Pancreas (tissue), 10 donors: ENCODE data around the gene ABCF3. TPM values are rescaled to one million over a fixed set of nuclear protein-coding genes. Genes with fewer than 3 reads are reported as not detected.

Source experiments
- ATAC-seq, 4 donors: fragments of 200-7000 bp; cut with Tn5 transposase; one replicate each; pipeline versions ENCODE4 v1.8.0 to v1.9.1; 2020; ENCODE audit warnings: mild to moderate bottlenecking in 4 of 4, moderate library complexity in 4 of 4
- DNase-seq, 6 donors: peaks; one replicate each; pipeline ENCODE4 v3.0.0-alpha.2; 2020
- FAIRE-seq: peaks from 2 replicates; lab custom pipeline; 2012; peaks lifted over from hg19 to GRCh38; lab: Jason Lieb, UNC
- H3K27ac ChIP-seq, 4 donors: fragments of 200-600 bp; sonication (generic); 1 replicate in 3 of 4; 2 replicates in 1 of 4; pipeline versions ENCODE4 v1.5.0 to v1.8.0; 2020
- H3K27me3 ChIP-seq, 4 donors: fragments of 200-600 bp; one replicate each; pipeline ENCODE4 v1.8.0; 2021
- H3K36me3 ChIP-seq, 3 donors: fragments of 200-600 bp; sonication (generic) in 1 of 3; one replicate each; pipeline versions ENCODE4 v1.5.0 to v1.8.0; 2020 to 2021
- H3K4me1 ChIP-seq, 3 donors: fragments of 200-600 bp; one replicate each; pipeline ENCODE4 v1.8.0; 2021
- H3K4me3 ChIP-seq, 4 donors: fragments of 200-600 bp; sonication (generic) in 2 of 4; one replicate each; pipeline versions ENCODE4 v1.5.0 to v1.8.0; 2020 to 2021
- H3K9me3 ChIP-seq, 4 donors: fragments of 200-600 bp; one replicate each; pipeline ENCODE4 v1.8.0; 2021
- WGBS, 2 donors: extraction: QIAGEN DNeasy Blood & Tissue Kit; methylation state at CpG; one replicate each; pipeline ENCODE4 v1.1.7; 2013; 5-methylcytosine and 5-hydroxymethylcytosine counted together
- intact Hi-C, 3 donors: fragments of 100-400 bp; cut with DNase I; formaldehyde crosslinking; loops; one replicate each; pipeline versions ENCODE4 v1.11.1 to v1.14.2; 2022
- polyA plus RNA-seq, 2 donors: library from polyadenylated mRNA; stranded (reverse); fragments of 200-250 nt; gene quantifications; one replicate each; pipeline ENCODE4 v1.2.3, GENCODE V29; 2013
- total RNA-seq, 6 donors: library from RNA; stranded (reverse); fragmentation: NEBNext Ultra II Directional in 4 of 6; extraction: Animal tissue kit (Norgen Biotek cat#: 25700) in 4 of 6; gene quantifications; one replicate each; pipeline versions ENCODE4 v1.2.1 to v1.2.4, GENCODE V29; 2021 to 2023
- TF ChIP-seq, protein P1 (sequence below), 4 donors: fragments of 200-600 bp; sonication (generic) in 3 of 4; IDR thresholded peaks; one replicate each; pipeline versions ENCODE4 v1.5.0 to v1.8.0; 2021; ENCODE audit warnings: antibody characterized with exemption in 4 of 4
- donor health status: healthy with polysubstance abuse.
- donor health status: DM: no; HTN: no; CAD: no; lungs with moderate emphysema.
- donor health status: DM: no; HTN: no; CAD: no.
- donor health status: control.
- donor health status: control.
- donor health status: Bipolar disorder and iron deficiency.
- donor health status: DM: yes; HTN: yes; CAD: no.
- donor health status: DM: no; HTN: no; CAD: no.
- donor health status: DM: no; HTN: no; CAD: no.
- donor health status: DM: yes; HTN: yes; CAD: no.

Gene ABCF3
- total and polyA plus RNA-seq, 8 donors, result 31.7 to 92.1 (median 42.1) TPM

DNA sequence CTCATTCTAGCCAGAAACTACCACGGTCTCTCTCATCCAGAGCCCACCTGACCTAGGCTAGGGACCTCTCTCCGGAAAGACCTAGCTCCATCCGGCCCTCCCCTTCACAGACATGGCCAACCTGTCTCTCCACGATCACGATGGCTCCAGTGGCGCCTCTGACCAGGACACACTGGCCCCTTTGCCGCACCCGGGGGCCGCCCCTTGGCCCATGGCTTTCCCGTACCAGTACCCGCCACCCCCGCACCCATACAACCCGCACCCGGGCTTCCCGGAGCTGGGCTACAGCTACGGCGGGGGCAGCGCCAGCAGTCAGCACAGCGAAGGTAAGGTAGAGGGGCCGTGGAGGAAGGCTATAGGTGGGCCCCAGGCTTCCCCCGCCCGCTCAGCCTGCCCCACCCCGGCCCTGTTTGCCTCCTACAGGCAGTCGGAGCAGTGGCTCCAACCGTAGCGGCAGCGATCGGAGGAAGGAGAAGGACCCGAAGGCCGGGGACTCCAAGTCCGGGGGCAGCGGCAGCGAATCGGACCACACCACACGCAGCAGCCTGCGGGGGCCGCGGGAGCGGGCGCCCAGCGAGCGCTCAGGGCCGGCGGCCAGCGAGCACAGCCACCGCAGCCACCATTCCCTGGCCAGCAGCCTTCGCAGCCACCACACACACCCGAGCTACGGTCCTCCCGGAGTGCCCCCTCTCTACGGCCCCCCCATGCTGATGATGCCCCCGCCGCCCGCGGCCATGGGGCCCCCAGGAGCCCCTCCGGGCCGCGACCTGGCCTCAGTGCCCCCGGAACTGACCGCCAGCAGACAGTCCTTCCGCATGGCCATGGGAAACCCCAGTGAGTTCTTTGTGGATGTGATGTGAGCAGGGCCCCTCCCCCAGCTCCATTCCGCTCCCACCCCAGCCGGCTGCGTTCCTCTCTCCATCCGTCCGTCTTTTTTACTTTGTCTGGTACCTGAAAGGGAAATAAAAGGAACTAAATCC lies 15.8 kb upstream of the ABCF3 start:
- TF ChIP-seq, protein P1, sequence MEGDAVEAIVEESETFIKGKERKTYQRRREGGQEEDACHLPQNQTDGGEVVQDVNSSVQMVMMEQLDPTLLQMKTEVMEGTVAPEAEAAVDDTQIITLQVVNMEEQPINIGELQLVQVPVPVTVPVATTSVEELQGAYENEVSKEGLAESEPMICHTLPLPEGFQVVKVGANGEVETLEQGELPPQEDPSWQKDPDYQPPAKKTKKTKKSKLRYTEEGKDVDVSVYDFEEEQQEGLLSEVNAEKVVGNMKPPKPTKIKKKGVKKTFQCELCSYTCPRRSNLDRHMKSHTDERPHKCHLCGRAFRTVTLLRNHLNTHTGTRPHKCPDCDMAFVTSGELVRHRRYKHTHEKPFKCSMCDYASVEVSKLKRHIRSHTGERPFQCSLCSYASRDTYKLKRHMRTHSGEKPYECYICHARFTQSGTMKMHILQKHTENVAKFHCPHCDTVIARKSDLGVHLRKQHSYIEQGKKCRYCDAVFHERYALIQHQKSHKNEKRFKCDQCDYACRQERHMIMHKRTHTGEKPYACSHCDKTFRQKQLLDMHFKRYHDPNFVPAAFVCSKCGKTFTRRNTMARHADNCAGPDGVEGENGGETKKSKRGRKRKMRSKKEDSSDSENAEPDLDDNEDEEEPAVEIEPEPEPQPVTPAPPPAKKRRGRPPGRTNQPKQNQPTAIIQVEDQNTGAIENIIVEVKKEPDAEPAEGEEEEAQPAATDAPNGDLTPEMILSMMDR (IDR thresholded peaks at IDR 0.05), result no peak
- WGBS, 2 donors, result 91 to 92% methylated on average over 59 to 66 of the region's 66 CpGs
- ATAC-seq, result no peak
- no peak overlapping the region for H3K4me3 ChIP-seq
- intact Hi-C loops, result no loop called here
- no peak for DNase-seq
- no peaks in the 10 kb centered on the region for H3K4me1 ChIP-seq
- FAIRE-seq, result no peak
- no peaks in the 10 kb centered on the region for H3K9me3 ChIP-seq
- no peak overlapping the region for H3K27ac ChIP-seq
- H3K36me3 ChIP-seq, result peaks cover 0 to 41% (median 22%) of the 10 kb centered on the region in 3 donors
- H3K27me3 ChIP-seq, result no peaks in the 10 kb centered on the region

DNA sequence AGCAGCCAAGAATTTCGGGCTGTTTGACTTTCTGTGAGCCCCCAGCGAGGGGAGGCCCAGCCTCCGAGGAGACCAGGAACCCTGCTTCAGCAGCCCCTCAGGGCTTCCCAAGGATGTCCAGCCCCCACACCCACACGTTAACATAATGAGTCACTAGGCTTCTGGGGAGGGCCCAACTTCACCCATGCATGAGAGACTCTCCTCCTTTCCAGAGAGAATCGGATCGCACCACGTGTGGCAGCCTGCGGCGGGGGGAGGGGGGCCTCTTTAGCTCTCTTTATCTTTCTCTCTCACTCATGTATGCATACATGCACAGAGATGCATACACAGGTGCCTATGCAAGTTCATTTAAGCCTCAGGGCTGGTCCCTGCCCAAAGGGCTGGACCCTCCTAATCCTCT lies 14.4 kb upstream of the ABCF3 start:
- no peak for ATAC-seq
- H3K4me1 ChIP-seq, result peaks cover 4 to 9% (median 7%) of the 10 kb centered on the region in 3 donors
- H3K36me3 ChIP-seq, result peaks cover 0 to 27% (median 14%) of the 10 kb centered on the region in 3 donors
- H3K27me3 ChIP-seq, result no peaks in the 10 kb centered on the region
- TF ChIP-seq, protein P1 (IDR thresholded peaks at IDR 0.05), result no peak
- WGBS, 2 donors, result 88 to 93% methylated on average over 9 of the region's 9 CpGs
- no peaks in the 10 kb centered on the region for H3K9me3 ChIP-seq
- intact Hi-C loops, result no loop called here
- H3K27ac ChIP-seq, result no peak overlapping the region
- no peak for DNase-seq
- no peak overlapping the region for H3K4me3 ChIP-seq
- FAIRE-seq, result no peak

DNA sequence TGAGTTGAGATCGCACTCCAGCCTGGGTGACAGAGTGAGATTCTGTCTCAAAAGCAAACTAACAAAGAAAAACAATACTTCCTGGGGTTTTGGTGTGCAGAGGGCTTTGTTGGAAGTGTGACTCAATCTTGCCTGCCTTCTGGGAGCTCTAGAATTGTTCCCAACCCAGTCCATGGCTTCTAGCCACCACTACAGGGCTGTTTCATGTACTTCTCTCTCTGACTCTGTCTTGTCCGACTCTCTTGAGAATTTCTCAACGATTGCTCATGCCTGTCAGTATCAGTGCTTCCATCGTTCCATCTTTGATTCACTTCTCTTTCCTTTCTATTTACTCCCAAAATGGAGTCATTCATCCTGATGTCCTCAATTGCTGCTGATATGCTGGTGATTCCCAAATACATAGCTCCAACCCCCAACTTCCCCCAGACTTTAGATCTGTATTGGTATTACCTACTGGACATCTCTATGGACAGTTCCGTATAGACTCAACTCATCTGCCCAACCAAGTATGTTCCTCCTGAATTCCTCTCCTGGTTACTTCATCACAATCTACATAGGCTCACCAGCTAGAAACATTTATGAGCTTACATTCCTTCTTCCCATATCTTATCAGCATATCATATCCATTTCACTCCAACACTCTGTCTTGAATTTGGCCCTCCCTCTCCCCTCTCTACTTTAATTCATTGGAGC lies 13.2 kb upstream of the ABCF3 start:
- WGBS, 2 donors, result 84 to 85% methylated on average over 5 of the region's 5 CpGs
- no peak overlapping the region for H3K4me3 ChIP-seq
- H3K4me1 ChIP-seq, result peaks cover 4 to 12% (median 7%) of the 10 kb centered on the region in 3 donors
- no peaks in the 10 kb centered on the region for H3K9me3 ChIP-seq
- no peak overlapping the region for H3K27ac ChIP-seq
- TF ChIP-seq, protein P1 (IDR thresholded peaks at IDR 0.05), result no peak
- H3K27me3 ChIP-seq, result no peaks in the 10 kb centered on the region
- no peak for FAIRE-seq
- ATAC-seq, result no peak
- DNase-seq, result no peak
- intact Hi-C loops, result no loop called here
- H3K36me3 ChIP-seq, result peaks cover 0 to 14% (median 7%) of the 10 kb centered on the region in 3 donors

- no peak for FAIRE-seq
- Histone ChIP-seq H3K4me1 (peaks cover 4 to 12% (median 7%) of the 10 kb centered on the region in 3 donors), H3K36me3 (peaks cover 0 to 9% (median 1%) of the 10 kb centered on the region in 3 donors), H3K9me3 (no peaks in the 10 kb centered on the region), H3K27me3 (no peaks in the 10 kb centered on the region), H3K4me3 (no peak overlapping the region), H3K27ac (no peak overlapping the region)
- WGBS, 2 donors, result 87 to 89% methylated on average over 2 of the region's 2 CpGs
- DNase-seq, result no peak
- intact Hi-C loops, result no loop called here
- TF ChIP-seq, protein P1 (IDR thresholded peaks at IDR 0.05), result no peak
- no peak for ATAC-seq
Observed at GRCh38 chr3:184173374-184173722, 12.7 kb upstream of the ABCF3 start.
